ENCODE data around the gene LAMC2. TPM values are rescaled to one million over a fixed set of nuclear protein-coding genes. Genes with fewer than 3 reads are reported as not detected.

LAMC2 gene
- total and polyA plus RNA-seq, 9 of the 15 experiments (the other 6 are each of a cell fraction or from before 2014, with no cell fraction given), result 0.02 to 0.03 TPM; not detected in 7

DNA sequence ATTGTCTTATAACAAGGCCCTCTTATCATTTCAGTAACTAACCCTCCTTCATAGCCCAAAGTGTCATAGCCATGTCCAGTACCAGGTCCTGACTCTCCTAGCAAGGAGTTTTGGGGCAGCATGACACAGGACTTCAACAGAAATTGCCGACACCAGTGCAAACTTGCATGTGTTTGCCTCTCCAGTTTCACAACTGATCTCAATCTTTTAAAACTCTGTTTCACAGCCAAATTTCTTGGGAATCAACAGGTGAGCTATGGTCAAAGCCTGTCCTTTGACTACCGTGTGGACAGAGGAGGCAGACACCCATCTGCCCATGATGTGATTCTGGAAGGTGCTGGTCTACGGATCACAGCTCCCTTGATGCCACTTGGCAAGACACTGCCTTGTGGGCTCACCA, 36.8 kb downstream of the LAMC2 start:
- Histone ChIP-seq H3K4me2 (ENCODE audit: insufficient read depth, low read length) (no peak overlapping the region), H3K9me3 (replicated peaks; ENCODE audit: control insufficient read depth, insufficient read depth, low read depth, low read length) (no peaks in the 10 kb centered on the region), H3K27me3 (ENCODE audit: control insufficient read depth in 2 of 2, insufficient read depth in 2 of 2, low read length in 2 of 2) (peaks cover 2 to 37% of the 10 kb centered on the region in 2 experiments; a peak in 4 of 5 replicates), H2AFZ (ENCODE audit: low read depth, low read length) (no peak overlapping the region), H3K36me3 (ENCODE audit: control insufficient read depth, insufficient read depth, low read length) (no peaks in the 10 kb centered on the region), H3K9me1 (ENCODE audit: control insufficient read depth, insufficient read depth, low read length) (no peaks in the 10 kb centered on the region), H3K4me1 (replicated peaks in 1 of 2; ENCODE audit: control insufficient read depth in 2 of 2, insufficient read depth in 2 of 2, low read length in 2 of 2) (no peaks in the 10 kb centered on the region), H3K27ac (ENCODE audit: extremely low read depth, low read depth, low read length) (no peak overlapping the region), H3K4me3 (no peak overlapping the region), H3K79me2 (ENCODE audit: control insufficient read depth, insufficient read depth, low read length) (no peaks in the 10 kb centered on the region), H3K9ac (ENCODE audit: insufficient read depth in 1 of 2, low read depth in 2 of 2, low read length in 2 of 2) (no peak overlapping the region), H4K20me1 (replicated peaks; ENCODE audit: control insufficient read depth, insufficient read depth, low read length) (no peaks in the 10 kb centered on the region)
- 4% methylated on average over 3 of the region's 3 CpGs for WGBS (ENCODE audit: insufficient coverage, low coverage, missing lambda C conversion rate)
- FAIRE-seq (no peak), DNase-seq (ENCODE audit: extremely low read depth in 1 of 4, low spot score in 3 of 4) (no peak), ATAC-seq (no peak)
- intact Hi-C loops (cut with micrococcal nuclease), result no loop called here
- no TSS peak for BruUV-seq (replicated peaks)
- in situ Hi-C loops (cut with MboI), result no loop called here
- TF ChIP-seq CBX5 (IDR thresholded peaks at IDR 0.05; ENCODE audit: borderline replicate concordance, low read depth) (no peak), MYC (IDR thresholded peaks at IDR 0.05; ENCODE audit: low read depth, low read length) (no peak), MYC (CRISPR knock-in tag; IDR thresholded peaks at IDR 0.05; ENCODE audit: borderline replicate concordance, low read depth) (no peak), PTRF (tag; IDR thresholded peaks at IDR 0.05) (no peak), RUNX1 (IDR thresholded peaks at IDR 0.05; ENCODE audit: low read depth) (no peak), TCF3 (CRISPR knock-in tag; IDR thresholded peaks at IDR 0.05) (no peak), EHMT2 (IDR thresholded peaks at IDR 0.05) (no peak), CBFA2T3 (IDR thresholded peaks at IDR 0.05) (no peak), CHD4 (IDR thresholded peaks at IDR 0.05; ENCODE audit: insufficient read depth, insufficient replicate concordance, low read depth, low read length, poor library complexity, severe bottlenecking) (no peak), ZNF24 (IDR thresholded peaks at IDR 0.05) (no peak), ZKSCAN1 (IDR thresholded peaks at IDR 0.05; ENCODE audit: low read depth, low read length) (no peak), FOXJ2 (tag; IDR thresholded peaks at IDR 0.05) (no peak), E2F1 (CRISPR knock-in tag; IDR thresholded peaks at IDR 0.05) (no peak)
- TF ChIP-seq, protein P1, sequence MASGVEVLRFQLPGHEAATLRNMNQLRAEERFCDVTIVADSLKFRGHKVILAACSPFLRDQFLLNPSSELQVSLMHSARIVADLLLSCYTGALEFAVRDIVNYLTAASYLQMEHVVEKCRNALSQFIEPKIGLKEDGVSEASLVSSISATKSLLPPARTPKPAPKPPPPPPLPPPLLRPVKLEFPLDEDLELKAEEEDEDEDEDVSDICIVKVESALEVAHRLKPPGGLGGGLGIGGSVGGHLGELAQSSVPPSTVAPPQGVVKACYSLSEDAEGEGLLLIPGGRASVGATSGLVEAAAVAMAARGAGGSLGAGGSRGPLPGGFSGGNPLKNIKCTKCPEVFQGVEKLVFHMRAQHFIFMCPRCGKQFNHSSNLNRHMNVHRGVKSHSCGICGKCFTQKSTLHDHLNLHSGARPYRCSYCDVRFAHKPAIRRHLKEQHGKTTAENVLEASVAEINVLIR (CRISPR knock-in tag; IDR thresholded peaks at IDR 0.05), result no peak
- POLR2A ChIA-PET, result no interaction called here
- CTCF ChIA-PET (ENCODE audit: low intra/inter-chr PET ratio), result no interaction called here
